GM21717 (cell line): ENCODE measurements around the gene FASTKD2.

Experiments used
- ATAC-seq: cut with Tn5 transposase; IDR thresholded peaks from one replicate; pipeline ENCODE4 v1.9.1; 2021; ENCODE audit warnings: mild to moderate bottlenecking, moderate library complexity; ENCODE audit not compliant: unreplicated experiment

Gene FASTKD2

GRCh38 chr2:206765242-206766056, at the start of gene FASTKD2, which contains the start of gene MDH1B:
Gene FASTKD2 (plus strand): TSS chr2:206765606. CDS start chr2:206766694, 1,088 bp downstream.
Gene MDH1B (minus strand): TSS chr2:206765328. CDS start chr2:206765271, 57 bp downstream.
- peak; percentile 95 for ATAC-seq

DNA sequence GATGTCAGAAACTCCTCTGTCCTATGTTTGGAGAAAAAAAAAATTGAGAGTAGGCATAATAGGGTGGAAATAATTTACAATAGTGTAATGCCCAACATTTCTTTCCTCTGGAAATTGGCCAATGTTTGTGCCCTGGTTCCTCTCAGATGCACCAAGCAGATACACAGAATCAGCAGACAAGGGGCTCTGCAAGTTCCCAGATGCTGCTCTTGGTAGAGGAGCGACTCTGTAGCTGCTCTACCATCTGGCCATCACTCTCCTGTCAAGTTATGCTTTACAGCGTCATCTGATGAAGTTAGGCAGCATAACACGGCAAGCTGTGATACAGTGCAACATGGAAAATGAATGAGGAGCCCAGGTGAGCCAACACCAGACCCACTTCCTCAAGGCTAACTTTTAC, 48.8 kb upstream of the FASTKD2 start:
- ATAC-seq, result no peak

- ATAC-seq, result no peak
These were observed 47.1 kb upstream of the FASTKD2 start, which contains the start of gene DYTN for GRCh38 chr2:206718296-206718695. Gene DYTN (minus strand): TSS chr2:206718396. CDS start chr2:206718279, 117 bp downstream.

DNA sequence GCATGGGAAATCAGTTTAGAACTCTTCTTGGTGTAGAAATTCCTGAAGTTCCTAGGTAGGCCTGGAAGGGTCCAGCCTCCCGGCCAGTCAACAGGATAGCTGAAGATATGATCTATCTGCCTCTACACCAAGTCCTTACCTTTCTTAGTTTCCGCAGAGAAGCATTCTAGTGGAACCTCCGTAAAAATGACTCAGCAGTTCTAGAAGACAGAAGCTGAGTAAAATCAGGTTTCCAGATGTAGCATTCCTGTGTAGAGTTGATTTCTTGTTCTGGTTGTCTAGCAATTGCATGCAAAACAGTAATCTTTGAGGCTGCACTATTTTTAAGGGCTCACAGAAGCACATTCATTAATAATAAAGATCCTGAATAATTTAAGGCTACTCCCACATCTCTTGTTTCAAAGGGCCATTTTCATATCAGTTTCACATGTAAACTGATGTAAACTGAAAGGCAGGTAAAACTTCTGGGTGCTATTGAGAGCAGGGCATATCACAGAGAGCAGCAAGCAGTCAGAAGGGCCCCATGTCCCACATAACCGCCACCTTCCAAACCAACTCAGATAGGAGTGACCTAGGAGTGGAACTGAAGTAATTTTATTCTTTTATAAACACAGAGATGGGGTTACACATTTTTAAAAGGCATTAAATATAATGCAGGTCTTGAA, 44.0 kb upstream of the FASTKD2 start:
- peak; percentile 87 for ATAC-seq

- no peak for ATAC-seq
These were observed 42.1 kb upstream of the FASTKD2 start for GRCh38 chr2:206723288-206723687.

- no peak for ATAC-seq
These were observed 38.1 kb upstream of the FASTKD2 start for GRCh38 chr2:206727287-206727686.

GRCh38 chr2:206728277-206729199, 36.9 kb upstream of the FASTKD2 start:
- ATAC-seq, result no peak

GRCh38 chr2:206733341-206733740, 32.1 kb upstream of the FASTKD2 start:
- no peak for ATAC-seq

GRCh38 chr2:206736935-206737334, 28.5 kb upstream of the FASTKD2 start:
- no peak for ATAC-seq

DNA sequence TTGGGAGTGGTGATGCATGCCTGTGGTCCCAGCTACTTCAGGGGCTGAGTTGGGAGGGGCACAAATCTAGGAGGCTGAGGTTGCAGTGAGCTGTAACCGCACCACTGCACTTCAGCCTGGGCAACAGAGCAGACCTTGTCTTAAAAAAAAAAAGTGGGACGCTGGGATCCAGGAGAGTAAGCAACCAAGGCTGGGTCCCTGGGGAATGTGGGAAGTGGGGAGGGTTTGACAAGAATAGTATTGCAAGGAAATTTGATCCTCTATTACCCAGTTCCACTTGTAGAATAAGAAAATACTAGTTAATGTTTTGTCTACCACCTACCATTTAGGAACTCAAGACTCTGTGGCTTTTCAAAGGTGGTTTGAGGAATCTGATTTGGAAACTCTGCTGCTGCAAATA, 26.1 kb upstream of the FASTKD2 start:
- no peak for ATAC-seq

- ATAC-seq, result no peak
These were observed 24.6 kb upstream of the FASTKD2 start for GRCh38 chr2:206740800-206741199.

- ATAC-seq, result no peak
These were observed 8.6 kb upstream of the FASTKD2 start for GRCh38 chr2:206756816-206757215.

DNA sequence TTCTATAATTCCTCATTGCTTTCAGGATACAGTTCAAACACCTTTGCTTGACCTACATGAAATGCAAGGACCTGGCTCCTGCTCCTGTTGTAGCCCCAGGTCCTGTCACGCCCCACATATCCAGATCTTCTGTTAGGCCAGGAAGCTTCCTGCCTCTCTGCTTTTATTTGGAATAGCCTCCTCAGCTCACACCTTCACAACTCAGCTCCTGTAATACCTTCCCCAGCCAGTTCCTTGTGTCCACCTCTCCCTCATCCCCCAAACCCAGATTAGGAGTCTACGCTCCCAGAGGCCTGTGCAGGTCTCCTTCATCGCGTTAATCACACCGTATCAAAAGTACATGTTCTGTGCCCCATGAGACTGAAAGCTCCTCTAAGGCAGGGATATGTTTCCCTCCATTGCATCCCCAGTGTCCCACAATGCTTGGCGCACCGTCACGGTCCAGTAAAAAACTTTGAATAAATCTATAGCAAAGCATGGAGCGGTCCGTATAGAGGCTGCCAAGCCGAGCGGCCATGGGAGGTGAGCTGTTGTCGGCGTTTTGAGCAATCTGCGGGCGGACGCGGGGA, 649 bp upstream of the FASTKD2 start:
- peak; percentile 34 for ATAC-seq

DNA sequence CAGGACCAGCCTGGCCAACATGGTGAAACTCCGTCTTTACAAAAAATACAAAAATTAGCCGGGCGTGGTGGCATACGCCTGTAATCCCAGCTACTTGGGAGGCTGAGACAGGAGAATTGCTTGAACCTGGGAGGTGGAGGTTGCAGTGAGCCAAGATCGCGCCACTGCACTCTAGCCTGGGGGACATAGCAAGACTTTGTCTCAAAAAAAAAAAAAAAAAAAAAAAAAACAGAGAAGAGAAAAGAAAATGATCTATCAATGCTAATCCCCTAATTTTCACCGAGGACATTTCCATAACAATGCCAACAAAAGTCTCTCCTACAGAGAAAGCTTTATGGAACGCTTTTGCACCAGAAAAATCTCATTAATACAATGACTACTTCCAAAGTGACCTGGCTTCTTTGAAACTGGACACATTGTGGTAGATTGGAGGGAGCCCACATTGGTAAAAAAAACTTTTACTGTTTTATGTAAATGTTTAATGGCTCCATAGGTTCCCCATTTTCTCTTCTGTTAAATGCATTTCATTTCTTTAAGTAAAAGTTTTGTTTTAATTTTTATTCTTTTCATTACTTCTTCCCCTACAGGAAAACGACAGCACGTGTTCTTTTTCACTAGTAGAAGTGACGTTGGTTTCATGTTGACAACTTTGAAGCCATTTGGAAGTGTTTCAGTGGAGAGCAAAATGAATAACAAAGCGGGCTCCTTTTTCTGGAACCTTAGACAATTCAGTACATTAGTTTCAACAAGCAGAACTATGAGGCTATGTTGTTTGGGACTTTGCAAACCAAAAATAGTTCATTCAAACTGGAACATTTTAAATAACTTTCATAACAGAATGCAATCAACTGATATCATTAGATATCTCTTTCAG, 888 bp downstream of the FASTKD2 start:
- no peak for ATAC-seq

DNA sequence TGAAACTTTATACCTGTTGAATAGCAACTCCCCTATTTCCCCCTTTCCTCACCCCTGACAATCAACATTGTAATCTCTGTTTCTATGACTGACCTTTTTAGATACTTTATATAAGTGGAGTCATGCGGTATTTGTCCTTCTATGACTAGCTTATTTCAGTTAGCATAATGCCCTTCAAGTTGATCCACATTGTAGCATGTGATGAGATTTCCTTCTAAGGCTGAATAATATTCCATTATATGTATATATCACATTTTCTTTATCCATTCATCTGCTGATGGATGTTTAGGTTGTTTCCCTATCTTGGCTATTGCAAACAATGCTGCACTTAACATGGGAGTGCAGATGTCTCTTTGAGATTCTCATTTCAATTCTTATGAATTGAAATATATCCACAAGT, 9.5 kb downstream of the FASTKD2 start:
- no peak for ATAC-seq

GRCh38 chr2:206776432-206776831, 11.0 kb downstream of the FASTKD2 start:
- ATAC-seq, result no peak

GRCh38 chr2:206780671-206781070, 15.3 kb downstream of the FASTKD2 start:
- no peak for ATAC-seq

DNA sequence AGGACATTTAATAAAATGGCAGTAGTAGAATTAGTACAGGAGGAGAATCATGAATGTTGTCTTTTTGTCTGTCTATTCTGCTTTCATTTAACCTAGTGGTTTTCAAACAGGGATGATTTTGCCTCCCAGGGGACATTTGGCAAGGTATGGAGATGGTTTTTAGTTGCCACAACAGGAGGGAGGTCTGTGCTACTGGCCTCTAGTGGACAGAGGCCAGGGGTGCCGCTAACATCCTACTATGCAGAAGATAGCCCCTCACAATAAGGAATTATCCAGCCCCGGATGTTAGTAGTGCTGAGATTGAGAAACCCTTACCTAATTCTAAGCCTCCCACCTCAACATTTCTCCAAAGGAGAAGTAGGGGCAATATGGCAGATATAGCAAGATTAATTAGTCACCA, 18.3 kb downstream of the FASTKD2 start:
- ATAC-seq, result no peak

DNA sequence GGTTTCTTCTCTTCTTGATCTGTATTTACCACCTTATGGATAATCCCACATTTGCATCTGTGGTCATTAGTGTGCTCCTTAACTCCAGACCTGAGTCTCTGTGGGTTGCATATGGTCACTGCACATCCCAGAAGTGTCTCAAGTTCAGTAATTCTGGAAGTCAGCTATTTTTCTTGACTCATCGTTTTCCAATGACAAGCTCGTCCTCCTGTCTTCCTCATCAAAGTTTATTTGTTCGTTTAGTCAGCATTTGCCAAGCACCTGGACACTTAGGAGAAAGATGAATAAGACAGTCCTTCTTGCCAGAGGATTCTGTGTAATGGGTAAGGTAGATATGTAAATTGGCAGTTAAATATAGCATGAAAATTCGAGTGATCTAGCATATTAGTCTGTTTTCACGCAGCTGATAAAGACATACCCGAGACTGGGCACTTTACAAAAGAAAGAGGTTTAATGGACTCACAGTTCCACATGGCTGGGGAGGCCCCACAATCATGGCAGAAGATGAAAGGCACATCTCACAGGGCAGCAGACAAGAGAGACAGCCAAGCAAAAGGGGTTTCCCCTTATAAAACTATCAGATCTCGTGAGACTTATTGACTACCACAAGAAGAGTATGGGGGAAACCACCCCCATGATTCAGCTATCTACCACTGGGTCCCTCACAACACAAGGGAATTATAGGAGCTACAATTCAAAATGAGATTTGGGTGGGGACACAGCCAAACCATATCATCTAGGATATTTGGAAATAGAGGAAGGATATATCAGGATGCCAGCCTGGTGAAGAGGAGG, 19.4 kb downstream of the FASTKD2 start:
- no peak for ATAC-seq
